Gastroesophageal sphincter (tissue), 4 donors: Measurements from ENCODE around the gene CLPTM1L. TPM values are rescaled to one million over a fixed set of nuclear protein-coding genes. Genes with fewer than 3 reads are reported as not detected.

Experiments
- ATAC-seq: fragments of 150-250 bp; one replicate; pipeline ENCODE4 v1.9.1; 2016; ENCODE audit warnings: mild to moderate bottlenecking, moderate library complexity
- H3K27ac ChIP-seq, 4 donors: fragments of 200-600 bp; sonication (generic) in 3 of 4; 1 replicate in 3 of 4; 2 replicates in 1 of 4; pipeline ENCODE4 v1.5.1; 2016 to 2019
- H3K27me3 ChIP-seq: fragments of 200-600 bp; sonication (generic); one replicate; pipeline ENCODE4 v1.5.1; 2019
- H3K36me3 ChIP-seq, 2 donors: fragments of 200-600 bp; sonication (generic); one replicate each; pipeline ENCODE4 v1.5.1; 2019; ENCODE audit warnings: control low read depth in 1 of 2
- H3K4me1 ChIP-seq, 3 donors: fragments of 200-600 bp; sonication (generic); 1 replicate in 2 of 3; 2 replicates in 1 of 3; pipeline ENCODE4 v1.5.1; 2016 to 2019; ENCODE audit warnings: control low read depth in 2 of 3
- H3K4me3 ChIP-seq, 2 donors: fragments of 200-600 bp; sonication (generic); one replicate each; pipeline ENCODE4 v1.5.1; 2019; ENCODE audit warnings: mild to moderate bottlenecking in 1 of 2, moderate library complexity in 1 of 2
- H3K9me3 ChIP-seq, 3 donors: fragments of 200-600 bp; sonication (generic); one replicate each; pipeline ENCODE4 v1.5.1; 2017 to 2019; ENCODE audit warnings: control low read depth in 2 of 3
- CTCF ChIP-seq, 4 experiments: fragments of 200-600 bp in 2 of 4; fragments of 450-650 bp in 2 of 4; sonication (generic) in 1 of 4; IDR thresholded peaks; one replicate each; pipeline ENCODE4 v1.5.1; 2017 to 2019; ENCODE audit warnings: antibody characterized with exemption in 4 of 4, mild to moderate bottlenecking in 2 of 4, moderate library complexity in 2 of 4
- EP300 ChIP-seq: sonication (generic); formaldehyde crosslinking; IDR thresholded peaks from one replicate; pipeline ENCODE4 v1.6.1; 2017; ENCODE audit warnings: antibody characterized with exemption, mild to moderate bottlenecking
- POLR2A ChIP-seq, 2 donors: fragments of 450-650 bp; IDR thresholded peaks; one replicate each; pipeline ENCODE4 v1.6.1; 2017; ENCODE audit warnings: antibody characterized with exemption in 2 of 2, mild to moderate bottlenecking in 2 of 2, moderate library complexity in 1 of 2
- POLR2AphosphoS5 ChIP-seq: sonication (generic); formaldehyde crosslinking; IDR thresholded peaks from one replicate; pipeline ENCODE4 v1.6.1; 2017; ENCODE audit warnings: antibody characterized with exemption
- WGBS, 2 donors: methylation state at CpG; one replicate each; pipeline ENCODE4 v1.1.5; 2018; ENCODE audit warnings: low coverage in 1 of 2; 5-methylcytosine and 5-hydroxymethylcytosine counted together
- total RNA-seq, 4 donors: library from RNA; depleted of rRNA; stranded (reverse); fragments of >200 nt; gene quantifications; one replicate each; pipeline ENCODE4 v1.1.0, GENCODE V29; 2016

The CLPTM1L gene
- total RNA-seq, 4 donors from 2014 or later, result 83.9 to 131 (median 92.2) TPM

GRCh38 chr5:1370006-1370405, 25.1 kb upstream of the CLPTM1L start:
- WGBS, 2 donors, result 69 to 77% methylated on average over 4 to 6 of the region's 7 CpGs
- H3K4me3 ChIP-seq, result no peak overlapping the region
- H3K4me1 ChIP-seq, result no peaks in the 10 kb centered on the region
- H3K9me3 ChIP-seq, result no peaks in the 10 kb centered on the region
- no peak for ATAC-seq
- no peak for TF ChIP-seq CTCF (IDR thresholded peaks at IDR 0.05)
- no peak for TF ChIP-seq EP300
- TF ChIP-seq POLR2A (IDR thresholded peaks at IDR 0.05), result no peak
- TF ChIP-seq POLR2AphosphoS5, result no peak
- peaks cover 40% of the 10 kb centered on the region for H3K27me3 ChIP-seq
- H3K27ac ChIP-seq, result no peak overlapping the region
- no peaks in the 10 kb centered on the region for H3K36me3 ChIP-seq

- TF ChIP-seq POLR2AphosphoS5 (no peak), POLR2A (IDR thresholded peaks at IDR 0.05) (no peak), EP300 (no peak), CTCF (IDR thresholded peaks at IDR 0.05) (no peak)
- H3K36me3 ChIP-seq, result no peaks in the 10 kb centered on the region
- H3K27me3 ChIP-seq, result peaks cover 47% of the 10 kb centered on the region
- no peak for ATAC-seq
- no peaks in the 10 kb centered on the region for H3K4me1 ChIP-seq
- 63 to 96% methylated on average over 3 to 4 of the region's 4 CpGs for WGBS, 2 donors
- no peak overlapping the region for H3K4me3 ChIP-seq
- H3K27ac ChIP-seq, result no peak overlapping the region
- H3K9me3 ChIP-seq, result no peaks in the 10 kb centered on the region
Observed at GRCh38 chr5:1368756-1369155, 23.9 kb upstream of the CLPTM1L start.

DNA sequence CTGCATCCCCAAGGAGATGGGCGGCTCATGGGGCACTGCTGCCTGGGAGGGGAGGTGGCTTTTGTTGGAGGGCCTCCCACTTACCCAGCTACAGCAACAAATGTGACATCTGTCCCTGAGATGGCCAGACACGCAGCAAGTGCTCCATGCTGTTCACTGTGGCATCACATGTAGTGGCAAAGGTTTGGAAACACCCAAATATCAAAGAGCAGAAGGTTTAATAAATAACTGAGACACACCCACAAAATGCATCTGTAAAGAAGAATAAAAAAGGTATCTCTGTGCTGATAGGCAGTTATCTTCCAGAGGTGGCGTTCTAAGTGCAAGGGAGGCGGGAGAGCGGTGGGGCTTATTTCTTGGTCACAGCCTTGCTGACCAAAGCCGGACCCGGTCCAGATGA, 23.3 kb upstream of the CLPTM1L start:
- no peaks in the 10 kb centered on the region for H3K36me3 ChIP-seq
- no peak for ATAC-seq
- peaks cover 52% of the 10 kb centered on the region for H3K27me3 ChIP-seq
- no peaks in the 10 kb centered on the region for H3K4me1 ChIP-seq
- 60 to 67% methylated on average over 1 to 2 of the region's 7 CpGs for whole genome bisulfite sequencing, 2 donors
- H3K4me3 ChIP-seq, result no peak overlapping the region
- no peak for TF ChIP-seq EP300
- TF ChIP-seq POLR2AphosphoS5, result no peak
- TF ChIP-seq CTCF (IDR thresholded peaks at IDR 0.05), result no peak
- H3K9me3 ChIP-seq, result no peaks in the 10 kb centered on the region
- H3K27ac ChIP-seq, result no peak overlapping the region

DNA sequence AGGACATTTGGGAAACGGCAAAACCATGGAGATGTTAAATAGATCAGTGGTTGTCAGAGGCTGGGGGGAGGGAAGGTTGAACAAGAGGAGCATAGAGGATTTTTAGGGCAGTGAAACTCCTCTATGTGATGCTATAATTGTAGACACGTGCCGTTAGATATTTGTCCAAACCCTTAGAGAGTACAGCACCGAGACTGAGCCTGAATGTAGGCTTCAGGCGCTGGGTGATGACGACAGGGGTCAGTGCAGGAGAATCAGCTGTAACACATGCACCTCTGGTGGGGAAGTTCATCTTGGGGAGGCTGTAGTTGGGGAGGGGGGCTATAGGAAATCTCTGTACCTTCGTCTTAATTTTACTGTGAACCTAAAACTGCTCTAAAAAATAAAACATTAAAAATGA, 22.2 kb upstream of the CLPTM1L start:
- no peaks in the 10 kb centered on the region for H3K4me1 ChIP-seq
- H3K9me3 ChIP-seq, result no peaks in the 10 kb centered on the region
- WGBS, 2 donors, result 61 to 71% methylated on average over 7 of the region's 7 CpGs
- H3K4me3 ChIP-seq, result no peak overlapping the region
- peaks cover 63% of the 10 kb centered on the region for H3K27me3 ChIP-seq
- TF ChIP-seq POLR2A (IDR thresholded peaks at IDR 0.05) (no peak), POLR2AphosphoS5 (no peak), CTCF (IDR thresholded peaks at IDR 0.05) (no peak), EP300 (no peak)
- no peak overlapping the region for H3K27ac ChIP-seq
- no peaks in the 10 kb centered on the region for H3K36me3 ChIP-seq
- ATAC-seq, result no peak

DNA sequence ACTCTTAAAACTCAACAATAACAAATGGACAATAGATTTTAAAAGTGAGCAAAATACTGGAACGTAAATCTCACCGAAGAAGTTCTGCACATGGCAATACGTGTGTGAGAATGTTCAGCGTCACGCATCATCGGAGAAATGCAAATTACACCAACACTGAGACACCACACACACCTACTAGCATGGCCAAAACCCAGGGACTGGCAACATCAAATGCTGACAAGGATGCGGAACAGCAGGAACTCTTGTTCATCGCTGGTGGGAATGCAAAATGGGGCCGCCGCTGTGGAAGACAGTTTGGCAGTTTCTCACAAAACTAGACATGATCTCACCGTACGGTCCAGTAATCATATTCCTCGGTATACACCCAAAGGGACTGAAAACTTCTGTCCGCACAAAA, 21.6 kb upstream of the CLPTM1L start:
- H3K9me3 ChIP-seq, result no peaks in the 10 kb centered on the region
- ATAC-seq, result no peak
- no peak for TF ChIP-seq POLR2A (IDR thresholded peaks at IDR 0.05)
- no peak for TF ChIP-seq EP300
- TF ChIP-seq CTCF (IDR thresholded peaks at IDR 0.05), result no peak
- TF ChIP-seq POLR2AphosphoS5, result no peak
- H3K27ac ChIP-seq, result no peak overlapping the region
- H3K4me1 ChIP-seq, result no peaks in the 10 kb centered on the region
- no peak overlapping the region for H3K4me3 ChIP-seq
- 87 to 94% methylated on average over 10 to 13 of the region's 14 CpGs for WGBS, 2 donors
- peaks cover 70% of the 10 kb centered on the region for H3K27me3 ChIP-seq
- H3K36me3 ChIP-seq, result no peaks in the 10 kb centered on the region
